RWPE2 (cell line): ENCODE results near the gene NBEAL2.
"Not testable (repeated sequence)": the region's sequence is repeated elsewhere in the genome, so short reads cannot be mapped to it uniquely, and the experiment has no call there.

Source experiments
- ATAC-seq: fragments of 200-7000 bp; cut with Tn5 transposase; 3 replicates; pipeline ENCODE4 v1.9.1; 2021; ENCODE audit warnings: low read depth
- DNase-seq: peaks from one replicate; pipeline ENCODE4 v3.0.0-alpha.2; 2020; ENCODE audit warnings: low spot score
- H3K27ac ChIP-seq: fragments of 450-650 bp; 2 replicates; pipeline ENCODE4 v1.5.1; 2017; ENCODE audit warnings: mild to moderate bottlenecking; ENCODE audit not compliant: poor library complexity, severe bottlenecking
- H3K27me3 ChIP-seq: fragments of 250-450 bp; sonication (Bioruptor Pico); 2 replicates; pipeline ENCODE4 v1.5.1; 2021; ENCODE audit warnings: mild to moderate bottlenecking, moderate library complexity; ENCODE audit not compliant: insufficient read depth, poor library complexity, severe bottlenecking
- H3K36me3 ChIP-seq: fragments of 250-450 bp; sonication (Bioruptor Pico); 2 replicates; pipeline ENCODE4 v1.5.1; 2020; ENCODE audit warnings: low read depth, mild to moderate bottlenecking, moderate library complexity
- H3K4me1 ChIP-seq: fragments of 250-450 bp; sonication (Bioruptor Pico); 2 replicates; pipeline ENCODE4 v1.5.1; 2021; ENCODE audit warnings: mild to moderate bottlenecking, moderate library complexity; ENCODE audit not compliant: insufficient read depth, poor library complexity, severe bottlenecking
- H3K4me3 ChIP-seq: fragments of 250-450 bp; sonication (Bioruptor Pico); 2 replicates; pipeline ENCODE4 v1.5.1; 2021; ENCODE audit warnings: mild to moderate bottlenecking, moderate library complexity; ENCODE audit not compliant: severe bottlenecking
- H3K9me3 ChIP-seq: fragments of 250-450 bp; sonication (Bioruptor Pico); 2 replicates; pipeline ENCODE4 v1.5.1; 2021; ENCODE audit warnings: mild to moderate bottlenecking, moderate library complexity; ENCODE audit not compliant: severe bottlenecking
- CTCF ChIP-seq: fragments of 450-650 bp; IDR thresholded peaks from one replicate; pipeline ENCODE4 v1.5.1; 2017; ENCODE audit warnings: mild to moderate bottlenecking, moderate library complexity; ENCODE audit not compliant: poor library complexity, severe bottlenecking

NBEAL2 gene

GRCh38 chr3:46960835-46961234 is 18.6 kb upstream of the NBEAL2 start:
- H3K9me3 ChIP-seq: no peaks in the 10 kb centered on the region
- H3K27ac ChIP-seq: peak overlapping the region; percentile 53
- H3K36me3 ChIP-seq: peaks cover 28% of the 10 kb centered on the region
- no peak for ATAC-seq
- no peak for DNase-seq
- no peak for TF ChIP-seq CTCF
- H3K27me3 ChIP-seq: no peaks in the 10 kb centered on the region
- peaks cover 26% of the 10 kb centered on the region for H3K4me1 ChIP-seq
- H3K4me3 ChIP-seq: no peak overlapping the region

GRCh38 chr3:46962427-46962826 is 17.0 kb upstream of the NBEAL2 start:
- H3K36me3 ChIP-seq: peaks cover 32% of the 10 kb centered on the region

GRCh38 chr3:46962990-46963389 is 16.5 kb upstream of the NBEAL2 start:
- Histone ChIP-seq H3K4me1 (peaks cover 26% of the 10 kb centered on the region), H3K27ac (no peak overlapping the region)

More at GRCh38 chr3:46962427-46962826, 17.0 kb upstream of the NBEAL2 start:
- DNase-seq (no peak), ATAC-seq (no peak)
- no peaks in the 10 kb centered on the region for H3K9me3 ChIP-seq
- no peaks in the 10 kb centered on the region for H3K27me3 ChIP-seq
- no peak overlapping the region for H3K27ac ChIP-seq
- H3K4me1 ChIP-seq: peaks cover 26% of the 10 kb centered on the region
- no peak for TF ChIP-seq CTCF
- H3K4me3 ChIP-seq: no peak overlapping the region

GRCh38 chr3:46964038-46964590 is 15.4 kb upstream of the NBEAL2 start:
- DNase-seq: not testable (repeated sequence)
- Histone ChIP-seq H3K36me3 (peaks cover 27% of the 10 kb centered on the region), H3K4me1 (peaks cover 26% of the 10 kb centered on the region)

More at GRCh38 chr3:46962990-46963389, 16.5 kb upstream of the NBEAL2 start:
- no peak for DNase-seq
- Histone ChIP-seq H3K36me3 (peaks cover 32% of the 10 kb centered on the region), H3K4me3 (no peak overlapping the region), H3K9me3 (no peaks in the 10 kb centered on the region), H3K27me3 (no peaks in the 10 kb centered on the region)
- ATAC-seq: 0 out of 3 replicates have a peak, but pooled peaks have one; percentile 24
- no peak for TF ChIP-seq CTCF

GRCh38 chr3:46965151-46965550 is 14.3 kb upstream of the NBEAL2 start:
- H3K36me3 ChIP-seq: peaks cover 25% of the 10 kb centered on the region
- ATAC-seq (no peak), DNase-seq (no peak)
- H3K9me3 ChIP-seq: no peaks in the 10 kb centered on the region
- H3K27me3 ChIP-seq: no peaks in the 10 kb centered on the region
- no peak overlapping the region for H3K4me3 ChIP-seq
- no peak for TF ChIP-seq CTCF
- H3K4me1 ChIP-seq: peaks cover 21% of the 10 kb centered on the region
- H3K27ac ChIP-seq: no peak overlapping the region

More at GRCh38 chr3:46964038-46964590, 15.4 kb upstream of the NBEAL2 start:
- H3K27ac ChIP-seq, H3K4me3 ChIP-seq, H3K27me3 ChIP-seq, H3K9me3 ChIP-seq, ATAC-seq: not testable (repeated sequence)
